T-helper 1 cell (primary cell): ENCODE results near the gene GUCY2D.

Experiments used
- DNase-seq, 5 donors: peaks; one replicate each; pipeline ENCODE4 v3.0.0-alpha.2; 2012 to 2020

Gene GUCY2D

GRCh38 chr17:7992924-7993323, 9.5 kb upstream of the GUCY2D start:
- no peak for DNase-seq

GRCh38 chr17:7993972-7994589, 8.3 kb upstream of the GUCY2D start:
- no peak for DNase-seq

GRCh38 chr17:7995724-7996123, 6.7 kb upstream of the GUCY2D start:
- DNase-seq, result no peak

- peak in 1 of 5 donors; percentile 30 for DNase-seq
Measured at GRCh38 chr17:7997186-7997585, 5.2 kb upstream of the GUCY2D start.

- DNase-seq, result no peak
Measured at GRCh38 chr17:8002721-8003593, 542 bp downstream of the GUCY2D start.

- no peak for DNase-seq
Measured at GRCh38 chr17:8003594-8004181, 1.3 kb downstream of the GUCY2D start.

- no peak for DNase-seq
Measured at GRCh38 chr17:8004899-8005298, 2.5 kb downstream of the GUCY2D start.

- no peak for DNase-seq
Measured at GRCh38 chr17:8005357-8005756, 2.9 kb downstream of the GUCY2D start.

- no peak for DNase-seq
Measured at GRCh38 chr17:8005967-8006730, 3.7 kb downstream of the GUCY2D start.

GRCh38 chr17:8006836-8007680, 4.6 kb downstream of the GUCY2D start:
- DNase-seq, result no peak

GRCh38 chr17:8007836-8008235, 5.4 kb downstream of the GUCY2D start:
- no peak for DNase-seq

- DNase-seq, result no peak
Measured at GRCh38 chr17:8012045-8012580, 9.7 kb downstream of the GUCY2D start.

- no peak for DNase-seq
Measured at GRCh38 chr17:8012996-8013640, 10.7 kb downstream of the GUCY2D start.

GRCh38 chr17:8013731-8014557, 11.5 kb downstream of the GUCY2D start:
- no peak for DNase-seq

- no peak for DNase-seq
Measured at GRCh38 chr17:8014558-8014850, 12.1 kb downstream of the GUCY2D start.

- no peak for DNase-seq
Measured at GRCh38 chr17:8015236-8015956, 13.0 kb downstream of the GUCY2D start.

GRCh38 chr17:8015957-8016631, 13.7 kb downstream of the GUCY2D start:
- DNase-seq, result no peak

GRCh38 chr17:8016632-8017424, 14.4 kb downstream of the GUCY2D start:
- peak in 1 of 5 donors; percentile 43 for DNase-seq
